Measurements from ENCODE around the gene CCDC138. TPM values are rescaled to one million over a fixed set of nuclear protein-coding genes. Genes with fewer than 3 reads are reported as not detected.
A peak's percentile ranks its signal among the peaks of the same experiment; 100 is the strongest.

The CCDC138 gene
- total RNA-seq, 1 donor, result 8.5 TPM

GRCh38 chr2:108810993-108811957, 24.7 kb downstream of the CCDC138 start:
- DNase-seq (ENCODE audit: low read depth), result no peak
- TF ChIP-seq, protein P1, sequence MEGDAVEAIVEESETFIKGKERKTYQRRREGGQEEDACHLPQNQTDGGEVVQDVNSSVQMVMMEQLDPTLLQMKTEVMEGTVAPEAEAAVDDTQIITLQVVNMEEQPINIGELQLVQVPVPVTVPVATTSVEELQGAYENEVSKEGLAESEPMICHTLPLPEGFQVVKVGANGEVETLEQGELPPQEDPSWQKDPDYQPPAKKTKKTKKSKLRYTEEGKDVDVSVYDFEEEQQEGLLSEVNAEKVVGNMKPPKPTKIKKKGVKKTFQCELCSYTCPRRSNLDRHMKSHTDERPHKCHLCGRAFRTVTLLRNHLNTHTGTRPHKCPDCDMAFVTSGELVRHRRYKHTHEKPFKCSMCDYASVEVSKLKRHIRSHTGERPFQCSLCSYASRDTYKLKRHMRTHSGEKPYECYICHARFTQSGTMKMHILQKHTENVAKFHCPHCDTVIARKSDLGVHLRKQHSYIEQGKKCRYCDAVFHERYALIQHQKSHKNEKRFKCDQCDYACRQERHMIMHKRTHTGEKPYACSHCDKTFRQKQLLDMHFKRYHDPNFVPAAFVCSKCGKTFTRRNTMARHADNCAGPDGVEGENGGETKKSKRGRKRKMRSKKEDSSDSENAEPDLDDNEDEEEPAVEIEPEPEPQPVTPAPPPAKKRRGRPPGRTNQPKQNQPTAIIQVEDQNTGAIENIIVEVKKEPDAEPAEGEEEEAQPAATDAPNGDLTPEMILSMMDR (IDR thresholded peaks at IDR 0.05; ENCODE audit: insufficient read depth, low read length), result no peak
- H3K4me3 ChIP-seq (ENCODE audit: low read depth, low read length), result no peak overlapping the region

GRCh38 chr2:108813732-108814131, 27.2 kb downstream of the CCDC138 start:
- TF ChIP-seq, protein P1 (IDR thresholded peaks at IDR 0.05; ENCODE audit: insufficient read depth, low read length), result no peak
- DNase-seq (ENCODE audit: low read depth), result no peak
- H3K4me3 ChIP-seq (ENCODE audit: low read depth, low read length), result no peak overlapping the region

- no peak for DNase-seq (ENCODE audit: low read depth)
- TF ChIP-seq, protein P1 (IDR thresholded peaks at IDR 0.05; ENCODE audit: insufficient read depth, low read length), result no peak
Observed at GRCh38 chr2:108820482-108820881, 33.9 kb downstream of the CCDC138 start.

GRCh38 chr2:108823286-108823685, 36.7 kb downstream of the CCDC138 start:
- no peak for DNase-seq (ENCODE audit: low read depth)

More at GRCh38 chr2:108820482-108820881, 33.9 kb downstream of the CCDC138 start:
- no peak overlapping the region for H3K4me3 ChIP-seq (ENCODE audit: low read depth, low read length)

DNA sequence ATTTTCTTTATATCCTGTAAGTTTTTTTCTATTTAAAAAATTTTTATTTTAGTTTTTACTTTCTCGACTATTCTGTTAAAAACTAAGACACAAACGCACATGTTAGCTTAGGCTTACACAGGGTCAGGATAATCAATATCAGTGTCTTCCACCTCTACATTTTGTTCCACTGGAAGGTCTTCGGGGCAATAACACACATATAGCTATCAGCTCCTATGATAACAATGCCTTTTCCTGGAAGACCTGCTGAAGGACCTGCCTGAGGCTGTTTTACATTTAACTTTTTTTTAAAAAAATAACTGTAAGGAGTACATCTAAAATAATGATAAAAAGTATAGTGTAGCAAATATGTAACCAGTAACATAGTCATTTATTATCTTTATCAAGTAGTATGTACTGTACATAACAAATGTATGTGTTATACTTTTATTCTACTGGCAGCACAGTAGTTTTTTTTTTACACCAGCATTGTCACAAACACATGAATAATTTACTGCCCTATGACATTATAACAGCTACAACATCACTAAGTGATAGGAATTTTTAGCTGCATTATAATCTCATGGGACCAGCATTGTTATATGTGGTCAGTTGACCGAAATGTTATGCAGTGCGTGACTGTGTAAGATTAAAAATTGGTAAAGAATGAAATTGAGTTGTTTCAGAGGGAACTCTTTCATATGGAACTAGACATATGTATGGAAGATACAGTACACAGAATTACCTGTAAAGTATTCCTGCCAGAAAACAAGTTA, 37.9 kb downstream of the CCDC138 start:
- no peak for DNase-seq (ENCODE audit: low read depth)
- TF ChIP-seq, protein P1 (IDR thresholded peaks at IDR 0.05; ENCODE audit: insufficient read depth, low read length), result no peak
- no peak overlapping the region for H3K4me3 ChIP-seq (ENCODE audit: low read depth, low read length)

More at GRCh38 chr2:108823286-108823685, 36.7 kb downstream of the CCDC138 start:
- TF ChIP-seq, protein P1 (IDR thresholded peaks at IDR 0.05; ENCODE audit: insufficient read depth, low read length), result no peak
- H3K4me3 ChIP-seq (ENCODE audit: low read depth, low read length), result no peak overlapping the region

DNA sequence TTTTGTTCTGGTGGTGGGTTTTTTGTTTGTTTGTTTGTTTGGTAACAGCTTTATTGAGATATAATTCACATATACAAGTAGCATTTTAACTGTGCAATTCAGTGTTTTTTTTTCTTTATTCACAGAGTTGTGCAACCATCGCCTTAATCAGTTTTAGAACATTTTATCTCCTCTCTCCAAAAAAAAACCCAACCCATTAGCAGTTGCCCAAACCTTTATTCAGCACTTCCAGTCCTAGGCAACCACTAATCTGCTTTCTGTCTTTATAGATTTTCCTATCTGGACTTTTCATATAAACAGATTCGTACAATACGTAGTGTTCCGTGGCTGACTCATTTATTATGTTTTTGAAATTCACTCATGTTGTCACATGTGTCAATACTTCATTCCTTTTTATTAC, 38.7 kb downstream of the CCDC138 start:
- no peak overlapping the region for H3K4me3 ChIP-seq (ENCODE audit: low read depth, low read length)
- TF ChIP-seq, protein P1 (IDR thresholded peaks at IDR 0.05; ENCODE audit: insufficient read depth, low read length), result no peak
- DNase-seq (ENCODE audit: low read depth), result peak; percentile 59
